Measurements from ENCODE around the gene PHACTR3. TPM values are rescaled to one million over a fixed set of nuclear protein-coding genes. Genes with fewer than 3 reads are reported as not detected.

Gene PHACTR3
- total RNA-seq, 3 donors from 2014 or later = 0.11 TPM; not detected in 2

- DNase-seq (no peak), ATAC-seq (no peak)
- Mint-ChIP-seq H3K9me3 (no peaks in the 10 kb centered on the region), H3K36me3 (ENCODE audit: insufficient read depth) (no peaks in the 10 kb centered on the region), H3K27me3 (ENCODE audit: low read depth) (peaks cover 14% of the 10 kb centered on the region), H3K4me3 (no peak overlapping the region), H3K4me1 (ENCODE audit: low read depth) (no peaks in the 10 kb centered on the region)
Measured at GRCh38 chr20:59680852-59681251, 76.5 kb downstream of the PHACTR3 start.

GRCh38 chr20:59682603-59683002 lies 78.3 kb downstream of the PHACTR3 start:
- Mint-ChIP-seq H3K36me3 (ENCODE audit: insufficient read depth) (no peaks in the 10 kb centered on the region), H3K27me3 (ENCODE audit: low read depth) (peaks cover 8% of the 10 kb centered on the region), H3K4me1 (ENCODE audit: low read depth) (no peaks in the 10 kb centered on the region), H3K4me3 (no peak overlapping the region), H3K9me3 (no peaks in the 10 kb centered on the region)
- ATAC-seq (no peak), DNase-seq (no peak)

- H3K4me3 Mint-ChIP-seq = no peak overlapping the region
- no peaks in the 10 kb centered on the region for H3K4me1 Mint-ChIP-seq (ENCODE audit: low read depth)
- no peak for ATAC-seq
- no peaks in the 10 kb centered on the region for H3K9me3 Mint-ChIP-seq
- H3K36me3 Mint-ChIP-seq (ENCODE audit: insufficient read depth) = no peaks in the 10 kb centered on the region
- H3K27me3 Mint-ChIP-seq (ENCODE audit: low read depth) = peaks cover 4% of the 10 kb centered on the region
- no peak for DNase-seq
Measured at GRCh38 chr20:59683181-59683580, 78.8 kb downstream of the PHACTR3 start.

- no peak for DNase-seq
- no peaks in the 10 kb centered on the region for H3K27me3 Mint-ChIP-seq (ENCODE audit: low read depth)
- no peak overlapping the region for H3K4me3 Mint-ChIP-seq
- no peak for ATAC-seq
- H3K9me3 Mint-ChIP-seq = no peaks in the 10 kb centered on the region
- no peaks in the 10 kb centered on the region for H3K36me3 Mint-ChIP-seq (ENCODE audit: insufficient read depth)
- no peaks in the 10 kb centered on the region for H3K4me1 Mint-ChIP-seq (ENCODE audit: low read depth)
Measured at GRCh38 chr20:59684685-59685242, 80.4 kb downstream of the PHACTR3 start.

GRCh38 chr20:59686404-59687346 lies 82.3 kb downstream of the PHACTR3 start:
- Mint-ChIP-seq H3K36me3 (ENCODE audit: insufficient read depth) (no peaks in the 10 kb centered on the region), H3K27me3 (ENCODE audit: low read depth) (no peaks in the 10 kb centered on the region), H3K9me3 (no peaks in the 10 kb centered on the region), H3K4me3 (no peak overlapping the region), H3K4me1 (ENCODE audit: low read depth) (no peaks in the 10 kb centered on the region)
- ATAC-seq (no peak), DNase-seq (no peak)

- Mint-ChIP-seq H3K9me3 (no peaks in the 10 kb centered on the region), H3K4me1 (ENCODE audit: low read depth) (no peaks in the 10 kb centered on the region), H3K36me3 (ENCODE audit: insufficient read depth) (no peaks in the 10 kb centered on the region), H3K4me3 (no peak overlapping the region), H3K27me3 (ENCODE audit: low read depth) (peaks cover 3% of the 10 kb centered on the region)
- ATAC-seq (no peak), DNase-seq (no peak)
Measured at GRCh38 chr20:59688356-59688755, 84.0 kb downstream of the PHACTR3 start.

- peaks cover 3% of the 10 kb centered on the region for H3K27me3 Mint-ChIP-seq (ENCODE audit: low read depth)
- no peak overlapping the region for H3K4me3 Mint-ChIP-seq
- ATAC-seq = no peak
- no peaks in the 10 kb centered on the region for H3K36me3 Mint-ChIP-seq (ENCODE audit: insufficient read depth)
- DNase-seq = no peak
- H3K9me3 Mint-ChIP-seq = no peaks in the 10 kb centered on the region
- no peaks in the 10 kb centered on the region for H3K4me1 Mint-ChIP-seq (ENCODE audit: low read depth)
Measured at GRCh38 chr20:59688999-59689398, 84.7 kb downstream of the PHACTR3 start.

GRCh38 chr20:59690101-59690500 lies 85.8 kb downstream of the PHACTR3 start:
- DNase-seq = no peak
- Mint-ChIP-seq H3K36me3 (ENCODE audit: insufficient read depth) (no peaks in the 10 kb centered on the region), H3K27me3 (ENCODE audit: low read depth) (peaks cover 3% of the 10 kb centered on the region), H3K4me3 (no peak overlapping the region), H3K4me1 (ENCODE audit: low read depth) (no peaks in the 10 kb centered on the region), H3K9me3 (no peaks in the 10 kb centered on the region)
- ATAC-seq = no peak

GRCh38 chr20:59690976-59691375 lies 86.6 kb downstream of the PHACTR3 start:
- H3K4me3 Mint-ChIP-seq = no peak overlapping the region
- no peaks in the 10 kb centered on the region for H3K9me3 Mint-ChIP-seq
- DNase-seq = no peak
- peaks cover 4% of the 10 kb centered on the region for H3K27me3 Mint-ChIP-seq (ENCODE audit: low read depth)
- ATAC-seq = no peak
- H3K36me3 Mint-ChIP-seq (ENCODE audit: insufficient read depth) = no peaks in the 10 kb centered on the region
- H3K4me1 Mint-ChIP-seq (ENCODE audit: low read depth) = no peaks in the 10 kb centered on the region

GRCh38 chr20:59692139-59692538 lies 87.8 kb downstream of the PHACTR3 start:
- peaks cover 4% of the 10 kb centered on the region for H3K27me3 Mint-ChIP-seq (ENCODE audit: low read depth)
- DNase-seq (no peak), ATAC-seq (no peak)
- no peaks in the 10 kb centered on the region for H3K4me1 Mint-ChIP-seq (ENCODE audit: low read depth)
- H3K36me3 Mint-ChIP-seq (ENCODE audit: insufficient read depth) = no peaks in the 10 kb centered on the region
- H3K4me3 Mint-ChIP-seq = no peak overlapping the region
- no peaks in the 10 kb centered on the region for H3K9me3 Mint-ChIP-seq

- peaks cover 4% of the 10 kb centered on the region for H3K27me3 Mint-ChIP-seq (ENCODE audit: low read depth)
- H3K9me3 Mint-ChIP-seq = no peaks in the 10 kb centered on the region
- ATAC-seq (no peak), DNase-seq (no peak)
- no peaks in the 10 kb centered on the region for H3K4me1 Mint-ChIP-seq (ENCODE audit: low read depth)
- H3K36me3 Mint-ChIP-seq (ENCODE audit: insufficient read depth) = no peaks in the 10 kb centered on the region
- H3K4me3 Mint-ChIP-seq = no peak overlapping the region
Measured at GRCh38 chr20:59693587-59693986, 89.2 kb downstream of the PHACTR3 start.

- no peak for ATAC-seq
- no peaks in the 10 kb centered on the region for H3K4me1 Mint-ChIP-seq (ENCODE audit: low read depth)
Measured at GRCh38 chr20:59696476-59696875, 92.1 kb downstream of the PHACTR3 start.

GRCh38 chr20:59697068-59697467 lies 92.7 kb downstream of the PHACTR3 start:
- H3K27me3 Mint-ChIP-seq (ENCODE audit: low read depth) = peaks cover 4% of the 10 kb centered on the region
- no peaks in the 10 kb centered on the region for H3K4me1 Mint-ChIP-seq (ENCODE audit: low read depth)
- ATAC-seq = no peak

More at GRCh38 chr20:59696476-59696875, 92.1 kb downstream of the PHACTR3 start:
- Mint-ChIP-seq H3K27me3 (ENCODE audit: low read depth) (peaks cover 4% of the 10 kb centered on the region), H3K4me3 (no peak overlapping the region), H3K9me3 (no peaks in the 10 kb centered on the region), H3K36me3 (ENCODE audit: insufficient read depth) (no peaks in the 10 kb centered on the region)
- no peak for DNase-seq

GRCh38 chr20:59698598-59698997 lies 94.3 kb downstream of the PHACTR3 start:
- no peak for ATAC-seq
- Mint-ChIP-seq H3K9me3 (no peaks in the 10 kb centered on the region), H3K4me3 (no peak overlapping the region), H3K36me3 (ENCODE audit: insufficient read depth) (no peaks in the 10 kb centered on the region), H3K27me3 (ENCODE audit: low read depth) (peaks cover 1% of the 10 kb centered on the region), H3K4me1 (ENCODE audit: low read depth) (no peaks in the 10 kb centered on the region)
- DNase-seq = no peak

More at GRCh38 chr20:59697068-59697467, 92.7 kb downstream of the PHACTR3 start:
- no peak overlapping the region for H3K4me3 Mint-ChIP-seq
- H3K36me3 Mint-ChIP-seq (ENCODE audit: insufficient read depth) = no peaks in the 10 kb centered on the region
- no peaks in the 10 kb centered on the region for H3K9me3 Mint-ChIP-seq
- DNase-seq = no peak

GRCh38 chr20:59701236-59701635 lies 96.9 kb downstream of the PHACTR3 start:
- no peak overlapping the region for H3K4me3 Mint-ChIP-seq
- no peaks in the 10 kb centered on the region for H3K27me3 Mint-ChIP-seq (ENCODE audit: low read depth)
- no peaks in the 10 kb centered on the region for H3K9me3 Mint-ChIP-seq
- no peaks in the 10 kb centered on the region for H3K36me3 Mint-ChIP-seq (ENCODE audit: insufficient read depth)
- no peak for ATAC-seq
- DNase-seq = no peak
- H3K4me1 Mint-ChIP-seq (ENCODE audit: low read depth) = no peaks in the 10 kb centered on the region

Data from activated T-cell treated with anti-CD3 and anti-CD28 coated beads, Interleukin-2, amount 50 U/mL, for 4 hours (primary cell).